Lower lobe of right lung (tissue), 2 donors: Measurements from ENCODE around the gene CTTNBP2NL. TPM values are rescaled to one million over a fixed set of nuclear protein-coding genes. Genes with fewer than 3 reads are reported as not detected.
"Not testable (repeated sequence)": the region's sequence is repeated elsewhere in the genome, so short reads cannot be mapped to it uniquely, and the experiment has no call there.

Source experiments
- ATAC-seq, 2 donors: fragments of 200-7000 bp; cut with Tn5 transposase; one replicate each; pipeline ENCODE4 v1.9.1; 2020 to 2022; ENCODE audit warnings: mild to moderate bottlenecking in 2 of 2, moderate library complexity in 2 of 2
- DNase-seq: peaks from one replicate; pipeline ENCODE4 v3.0.0-alpha.2; 2020
- H3K27ac ChIP-seq: fragments of 200-600 bp; one replicate; pipeline ENCODE4 v1.8.0; 2022
- H3K27me3 ChIP-seq: fragments of 200-600 bp; one replicate; pipeline ENCODE4 v1.8.0; 2022; ENCODE audit warnings: low read depth
- H3K36me3 ChIP-seq: fragments of 200-600 bp; one replicate; pipeline ENCODE4 v1.8.0; 2022; ENCODE audit warnings: mild to moderate bottlenecking
- H3K4me1 ChIP-seq: fragments of 200-600 bp; one replicate; pipeline ENCODE4 v1.8.0; 2022
- H3K4me3 ChIP-seq: fragments of 200-600 bp; one replicate; pipeline ENCODE4 v1.8.0; 2022; ENCODE audit warnings: mild to moderate bottlenecking
- H3K9me3 ChIP-seq: fragments of 200-600 bp; one replicate; pipeline ENCODE4 v1.8.0; 2022
- intact Hi-C: fragments of 100-400 bp; cut with DNase I; formaldehyde crosslinking; loops from one replicate; pipeline ENCODE4 v1.11.0; 2022
- total RNA-seq: library from RNA; stranded (reverse); fragmentation: NEBNext Ultra II Directional; extraction: Animal tissue kit (Norgen Biotek cat#: 25700); gene quantifications from one replicate; pipeline ENCODE4 v1.2.1, GENCODE V29; 2021
- TF ChIP-seq, protein P1 (sequence below): fragments of 200-600 bp; IDR thresholded peaks from one replicate; pipeline ENCODE4 v1.8.0; 2022; ENCODE audit warnings: antibody characterized with exemption, mild to moderate bottlenecking
- donor health status: DM: no; HTN: yes; CAD: no; lungs with severe emphysema.

The CTTNBP2NL gene
- total RNA-seq, 1 donor from 2014 or later: 56.3 TPM

DNA sequence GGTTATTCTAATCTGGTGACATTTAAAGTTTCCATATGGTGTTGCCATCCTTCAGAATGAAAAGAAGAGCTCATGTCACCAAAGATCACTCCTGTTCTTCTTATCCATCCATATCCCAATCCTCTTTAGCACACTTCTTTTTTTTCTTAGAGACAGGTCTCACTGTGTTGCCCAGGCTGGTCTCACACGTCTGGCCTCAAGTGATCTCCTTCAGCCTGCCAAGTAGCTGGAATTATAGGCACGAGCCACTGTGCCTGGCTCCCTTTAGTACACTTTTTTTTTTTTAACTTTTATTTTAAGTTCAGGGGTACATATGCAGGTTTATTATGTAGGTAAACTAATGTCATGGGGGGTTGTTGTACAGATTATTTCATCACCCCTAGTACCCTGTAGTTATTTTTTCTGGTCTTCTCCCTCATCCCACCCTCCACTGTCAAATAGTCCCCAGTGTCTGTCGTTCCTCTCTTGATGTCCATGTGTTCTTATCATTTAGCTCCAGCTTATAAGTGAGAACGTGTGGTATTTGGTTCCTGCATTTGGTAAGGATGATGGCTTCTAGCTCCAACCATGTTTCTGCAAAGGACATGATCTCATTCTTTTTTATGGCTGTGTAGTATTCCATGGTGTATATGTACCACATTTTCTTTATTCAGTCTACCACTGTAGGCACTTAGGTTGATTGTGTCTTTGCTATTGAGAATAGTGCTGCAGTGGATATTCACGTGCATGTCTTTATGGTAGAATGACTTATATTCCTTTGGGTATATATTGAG lies 40.6 kb downstream of the CTTNBP2NL start:
- Histone ChIP-seq H3K36me3 (no peaks in the 10 kb centered on the region), H3K27ac (peak overlapping the region; percentile 55), H3K27me3 (no peaks in the 10 kb centered on the region), H3K4me1 (peaks cover 48% of the 10 kb centered on the region), H3K9me3 (no peaks in the 10 kb centered on the region), H3K4me3 (no peak overlapping the region)
- no peak for DNase-seq
- no peak for ATAC-seq
- intact Hi-C loops: no loop called here
- TF ChIP-seq, protein P1, sequence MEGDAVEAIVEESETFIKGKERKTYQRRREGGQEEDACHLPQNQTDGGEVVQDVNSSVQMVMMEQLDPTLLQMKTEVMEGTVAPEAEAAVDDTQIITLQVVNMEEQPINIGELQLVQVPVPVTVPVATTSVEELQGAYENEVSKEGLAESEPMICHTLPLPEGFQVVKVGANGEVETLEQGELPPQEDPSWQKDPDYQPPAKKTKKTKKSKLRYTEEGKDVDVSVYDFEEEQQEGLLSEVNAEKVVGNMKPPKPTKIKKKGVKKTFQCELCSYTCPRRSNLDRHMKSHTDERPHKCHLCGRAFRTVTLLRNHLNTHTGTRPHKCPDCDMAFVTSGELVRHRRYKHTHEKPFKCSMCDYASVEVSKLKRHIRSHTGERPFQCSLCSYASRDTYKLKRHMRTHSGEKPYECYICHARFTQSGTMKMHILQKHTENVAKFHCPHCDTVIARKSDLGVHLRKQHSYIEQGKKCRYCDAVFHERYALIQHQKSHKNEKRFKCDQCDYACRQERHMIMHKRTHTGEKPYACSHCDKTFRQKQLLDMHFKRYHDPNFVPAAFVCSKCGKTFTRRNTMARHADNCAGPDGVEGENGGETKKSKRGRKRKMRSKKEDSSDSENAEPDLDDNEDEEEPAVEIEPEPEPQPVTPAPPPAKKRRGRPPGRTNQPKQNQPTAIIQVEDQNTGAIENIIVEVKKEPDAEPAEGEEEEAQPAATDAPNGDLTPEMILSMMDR: no peak

DNA sequence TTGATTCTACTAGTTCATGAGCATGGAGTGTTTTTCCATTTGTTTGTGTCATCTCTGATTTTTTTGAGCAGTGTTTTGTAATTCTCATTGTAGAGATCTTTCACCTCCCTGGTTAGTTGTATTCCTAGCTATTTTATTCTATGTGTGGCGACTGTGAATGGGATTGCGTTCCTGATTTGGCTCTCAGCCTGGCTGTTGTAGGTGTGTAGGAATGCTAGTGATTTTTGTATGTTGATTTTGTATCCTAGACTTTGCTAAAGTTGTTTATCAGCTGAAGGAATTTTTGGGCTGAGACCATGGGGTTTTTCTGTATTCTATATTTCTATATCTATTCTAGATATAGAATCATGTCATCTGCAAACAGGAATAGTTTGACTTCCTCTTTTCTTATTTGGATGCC lies 42.1 kb downstream of the CTTNBP2NL start:
- H3K4me1 ChIP-seq: peaks cover 40% of the 10 kb centered on the region
- H3K36me3 ChIP-seq, intact Hi-C loops, H3K27ac ChIP-seq, H3K9me3 ChIP-seq, H3K4me3 ChIP-seq, H3K27me3 ChIP-seq, ATAC-seq, DNase-seq: not testable (repeated sequence)

- Histone ChIP-seq H3K36me3 (no peaks in the 10 kb centered on the region), H3K9me3 (no peaks in the 10 kb centered on the region), H3K27ac (peak overlapping the region; percentile 51), H3K27me3 (no peaks in the 10 kb centered on the region), H3K4me3 (no peak overlapping the region), H3K4me1 (peaks cover 53% of the 10 kb centered on the region)
- ATAC-seq: peak in 1 of 2 donors; percentile 34
- TF ChIP-seq, protein P1: no peak
- DNase-seq: no peak
- intact Hi-C loops: no loop called here
Observed at GRCh38 chr1:112439592-112439991, 43.6 kb downstream of the CTTNBP2NL start.

DNA sequence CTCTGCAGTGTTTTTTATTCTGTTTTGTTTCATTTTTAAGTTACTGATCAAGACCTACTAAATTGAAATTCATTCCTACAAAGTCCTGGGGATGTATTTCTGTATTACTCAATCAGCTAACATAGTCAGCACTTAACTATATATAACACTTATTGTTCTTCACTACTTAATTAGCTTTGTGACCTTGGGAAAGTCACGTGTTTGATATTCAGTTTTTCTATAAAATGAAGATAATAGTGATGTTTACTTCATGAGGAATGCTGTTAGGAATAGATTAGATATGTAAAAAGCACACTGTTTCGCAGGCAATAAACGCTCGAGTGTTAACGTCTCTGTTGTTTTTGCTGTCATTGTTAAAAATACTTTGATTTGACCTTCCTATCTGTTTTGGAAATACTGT lies 44.6 kb downstream of the CTTNBP2NL start:
- intact Hi-C loops: no loop called here
- H3K4me1 ChIP-seq: peaks cover 52% of the 10 kb centered on the region
- no peaks in the 10 kb centered on the region for H3K36me3 ChIP-seq
- DNase-seq: no peak
- H3K9me3 ChIP-seq: no peaks in the 10 kb centered on the region
- TF ChIP-seq, protein P1: no peak
- H3K4me3 ChIP-seq: no peak overlapping the region
- no peaks in the 10 kb centered on the region for H3K27me3 ChIP-seq
- ATAC-seq: no peak
- peak overlapping the region; percentile 1 for H3K27ac ChIP-seq

GRCh38 chr1:112444269-112444668 lies 48.3 kb downstream of the CTTNBP2NL start:
- ATAC-seq (no peak), DNase-seq (no peak)
- H3K36me3 ChIP-seq: no peaks in the 10 kb centered on the region
- peak overlapping the region; percentile 2 for H3K27ac ChIP-seq
- intact Hi-C loops: no loop called here
- TF ChIP-seq, protein P1: no peak
- peaks cover 54% of the 10 kb centered on the region for H3K4me1 ChIP-seq
- no peak overlapping the region for H3K4me3 ChIP-seq
- no peaks in the 10 kb centered on the region for H3K9me3 ChIP-seq
- no peaks in the 10 kb centered on the region for H3K27me3 ChIP-seq

GRCh38 chr1:112445596-112445995 lies 49.6 kb downstream of the CTTNBP2NL start:
- Histone ChIP-seq H3K36me3 (peaks cover 7% of the 10 kb centered on the region), H3K9me3 (no peaks in the 10 kb centered on the region), H3K4me1 (peaks cover 48% of the 10 kb centered on the region), H3K27me3 (no peaks in the 10 kb centered on the region), H3K4me3 (no peak overlapping the region), H3K27ac (no peak overlapping the region)
- no peak for DNase-seq
- intact Hi-C loops: no loop called here
- no peak for ATAC-seq
- TF ChIP-seq, protein P1: no peak
